ENCODE measurements around the gene CRADD. TPM values are rescaled to one million over a fixed set of nuclear protein-coding genes. Genes with fewer than 3 reads are reported as not detected.

The CRADD gene
- total and polyA plus RNA-seq, 10 of the 15 experiments (the other 5 are each of a cell fraction or from before 2014, with no cell fraction given), result 7.6 to 15.5 (median 11.7) TPM

DNA sequence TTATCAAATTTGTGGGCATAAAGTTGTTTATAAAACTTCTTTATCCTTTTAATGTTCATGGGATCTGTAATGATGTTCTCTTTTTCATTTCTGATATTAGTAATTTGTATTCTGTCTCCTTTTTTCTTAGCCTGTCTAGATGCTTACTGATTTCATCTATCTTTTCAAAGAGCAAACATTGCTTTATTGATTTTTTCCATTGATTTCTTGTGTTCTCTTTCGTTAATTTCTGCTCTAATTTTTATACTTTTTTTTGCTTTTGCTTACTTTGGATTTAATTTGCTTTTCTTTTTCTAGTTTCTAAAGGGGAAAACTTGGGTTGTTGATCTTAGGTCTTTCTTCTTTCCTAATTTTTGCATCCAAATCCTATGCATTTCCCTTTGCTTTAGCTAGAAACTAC lies 42.5 kb downstream of the CRADD start (continued):
- TF ChIP-seq, protein P1, sequence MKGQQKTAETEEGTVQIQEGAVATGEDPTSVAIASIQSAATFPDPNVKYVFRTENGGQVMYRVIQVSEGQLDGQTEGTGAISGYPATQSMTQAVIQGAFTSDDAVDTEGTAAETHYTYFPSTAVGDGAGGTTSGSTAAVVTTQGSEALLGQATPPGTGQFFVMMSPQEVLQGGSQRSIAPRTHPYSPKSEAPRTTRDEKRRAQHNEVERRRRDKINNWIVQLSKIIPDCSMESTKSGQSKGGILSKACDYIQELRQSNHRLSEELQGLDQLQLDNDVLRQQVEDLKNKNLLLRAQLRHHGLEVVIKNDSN (IDR thresholded peaks at IDR 0.05; ENCODE audit: borderline replicate concordance, extremely low read length, insufficient read depth, low read depth, low read length), result no peak
- TF ChIP-seq, protein P2, sequence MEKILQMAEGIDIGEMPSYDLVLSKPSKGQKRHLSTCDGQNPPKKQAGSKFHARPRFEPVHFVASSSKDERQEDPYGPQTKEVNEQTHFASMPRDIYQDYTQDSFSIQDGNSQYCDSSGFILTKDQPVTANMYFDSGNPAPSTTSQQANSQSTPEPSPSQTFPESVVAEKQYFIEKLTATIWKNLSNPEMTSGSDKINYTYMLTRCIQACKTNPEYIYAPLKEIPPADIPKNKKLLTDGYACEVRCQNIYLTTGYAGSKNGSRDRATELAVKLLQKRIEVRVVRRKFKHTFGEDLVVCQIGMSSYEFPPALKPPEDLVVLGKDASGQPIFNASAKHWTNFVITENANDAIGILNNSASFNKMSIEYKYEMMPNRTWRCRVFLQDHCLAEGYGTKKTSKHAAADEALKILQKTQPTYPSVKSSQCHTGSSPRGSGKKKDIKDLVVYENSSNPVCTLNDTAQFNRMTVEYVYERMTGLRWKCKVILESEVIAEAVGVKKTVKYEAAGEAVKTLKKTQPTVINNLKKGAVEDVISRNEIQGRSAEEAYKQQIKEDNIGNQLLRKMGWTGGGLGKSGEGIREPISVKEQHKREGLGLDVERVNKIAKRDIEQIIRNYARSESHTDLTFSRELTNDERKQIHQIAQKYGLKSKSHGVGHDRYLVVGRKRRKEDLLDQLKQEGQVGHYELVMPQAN (conservative IDR thresholded peaks at IDR 0.05), result no peak
- TF ChIP-seq MTA3 (IDR thresholded peaks at IDR 0.05; ENCODE audit: borderline replicate concordance, low read length) (no peak), IKZF1 (conservative IDR thresholded peaks at IDR 0.05) (no peak), IKZF2 (IDR thresholded peaks at IDR 0.05) (no peak)

DNA sequence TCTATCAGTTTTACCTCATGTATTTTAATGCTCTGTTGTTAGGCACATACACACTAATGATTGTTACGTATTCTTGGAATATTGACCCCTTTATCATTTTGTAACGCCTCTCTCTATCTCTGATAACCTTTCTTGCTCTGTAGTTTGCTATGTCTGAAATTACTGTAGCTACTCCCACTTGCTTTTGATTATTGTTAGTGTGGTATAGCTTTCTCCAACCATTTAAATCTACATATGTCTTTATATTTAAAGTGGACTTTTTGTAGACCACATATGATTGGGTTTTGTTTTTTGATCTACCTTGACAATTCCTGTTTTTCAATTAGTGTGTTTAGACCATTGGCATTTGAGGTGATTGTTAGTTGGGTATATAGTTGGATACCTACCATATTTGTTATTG lies 43.4 kb downstream of the CRADD start:
- BruUV-seq (replicated peaks), result no TSS peak
- DNase-seq (ENCODE audit: low read depth, low spot score) (no peak), FAIRE-seq (no peak), ATAC-seq (no peak)
- Histone ChIP-seq H3K4me2 (ENCODE audit: control insufficient read depth, insufficient read depth) (no peak overlapping the region), H3K9ac (ENCODE audit: control insufficient read depth, insufficient read depth, low read length) (no peak overlapping the region), H3K27ac (ENCODE audit: control insufficient read depth, insufficient read depth) (no peak overlapping the region), H3K36me3 (ENCODE audit: control insufficient read depth in 2 of 2, insufficient read depth in 2 of 2, low read length in 1 of 2) (no peaks in the 10 kb centered on the region), H3K27me3 (replicated peaks in 1 of 2; ENCODE audit: control insufficient read depth in 2 of 2, insufficient read depth in 2 of 2, low read length in 1 of 2) (no peaks in the 10 kb centered on the region), H3K4me3 (no peak overlapping the region), H4K20me1 (ENCODE audit: control insufficient read depth, insufficient read depth) (no peaks in the 10 kb centered on the region), H3K79me2 (ENCODE audit: control insufficient read depth, insufficient read depth, low read length) (no peaks in the 10 kb centered on the region), H3K4me1 (ENCODE audit: control insufficient read depth, insufficient read depth, low read length) (no peaks in the 10 kb centered on the region), H3K9me3 (replicated peaks; ENCODE audit: control insufficient read depth, insufficient read depth, low read length) (no peaks in the 10 kb centered on the region; the same call in 1 of the 3 replicates), H2AFZ (ENCODE audit: control insufficient read depth, low read depth, low read length) (no peak overlapping the region)
- WGBS (ENCODE audit: insufficient coverage, insufficient replicate concordance, low lambda C conversion rate, missing lambda C conversion rate), result 33% methylated on average over 2 of the region's 2 CpGs
- POLR2A ChIA-PET, result no interaction called here
- SMC1A ChIA-PET (ENCODE audit: uncharacterized antibody, unreplicated experiment), result interaction anchor here (1.1 kb wide), 1 partner anchor 66 kb away, joined by 3 read pairs; no protein-coding TSS in a partner anchor
- no peak for TF ChIP-seq CHD4 (IDR thresholded peaks at IDR 0.05)
- no peak for TF ChIP-seq CREB1 (IDR thresholded peaks at IDR 0.05; ENCODE audit: low read depth)
- RAD21 ChIA-PET (ENCODE audit: unreplicated experiment), result no interaction called here
- CTCF ChIA-PET, result no interaction called here
- in situ Hi-C loops (cut with MboI), result no loop called here
- intact Hi-C loops (cut with micrococcal nuclease; ENCODE audit: unreplicated experiment), result no loop called here

Data from GM12878 (cell line).